Stomach (tissue), 4 donors: ENCODE results near the gene CEP57.

Experiments
- POLR2A ChIP-seq, 4 donors: fragments of 450-650 bp; IDR thresholded peaks; one replicate each; pipeline ENCODE4 v1.6.1; 2016; ENCODE audit warnings: antibody characterized with exemption in 4 of 4, control low read depth in 2 of 4, mild to moderate bottlenecking in 1 of 4, moderate library complexity in 1 of 4
- POLR2AphosphoS5 ChIP-seq, 3 donors: sonication (generic); formaldehyde crosslinking; IDR thresholded peaks; one replicate each; pipeline ENCODE4 v1.6.1; 2016; ENCODE audit warnings: antibody characterized with exemption in 3 of 3
- TF ChIP-seq, protein P1 (sequence below), 7 experiments: fragments of 450-650 bp in 4 of 7; fragments of 200-600 bp in 3 of 7; sonication (generic) in 3 of 7; IDR thresholded peaks; one replicate each; pipeline ENCODE4 v1.5.1; 2016 to 2019; ENCODE audit warnings: antibody characterized with exemption in 7 of 7, control low read depth in 2 of 7, mild to moderate bottlenecking in 1 of 7

DNA sequence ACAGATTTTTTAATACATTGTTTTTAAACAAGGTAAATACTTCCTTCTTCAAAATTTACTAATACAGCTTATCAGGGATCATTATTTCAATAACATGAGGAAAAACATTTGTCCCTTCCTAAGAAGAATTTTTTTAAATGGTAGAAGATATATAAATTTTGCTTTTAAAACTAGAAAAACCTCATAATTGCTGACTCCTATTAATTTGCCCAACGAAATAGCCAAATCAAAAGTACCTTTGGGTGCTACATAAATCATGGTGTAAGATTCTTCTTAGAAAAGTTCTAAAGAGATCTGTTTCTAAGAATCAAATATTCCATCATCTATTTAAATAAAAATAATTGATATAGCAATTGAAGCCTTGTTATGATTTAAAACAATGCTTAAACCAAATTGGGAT is 54.9 kb downstream of the CEP57 start:
- TF ChIP-seq POLR2A (IDR thresholded peaks at IDR 0.05) (no peak), POLR2AphosphoS5 (IDR thresholded peaks at IDR 0.05) (no peak)
- TF ChIP-seq, protein P1, sequence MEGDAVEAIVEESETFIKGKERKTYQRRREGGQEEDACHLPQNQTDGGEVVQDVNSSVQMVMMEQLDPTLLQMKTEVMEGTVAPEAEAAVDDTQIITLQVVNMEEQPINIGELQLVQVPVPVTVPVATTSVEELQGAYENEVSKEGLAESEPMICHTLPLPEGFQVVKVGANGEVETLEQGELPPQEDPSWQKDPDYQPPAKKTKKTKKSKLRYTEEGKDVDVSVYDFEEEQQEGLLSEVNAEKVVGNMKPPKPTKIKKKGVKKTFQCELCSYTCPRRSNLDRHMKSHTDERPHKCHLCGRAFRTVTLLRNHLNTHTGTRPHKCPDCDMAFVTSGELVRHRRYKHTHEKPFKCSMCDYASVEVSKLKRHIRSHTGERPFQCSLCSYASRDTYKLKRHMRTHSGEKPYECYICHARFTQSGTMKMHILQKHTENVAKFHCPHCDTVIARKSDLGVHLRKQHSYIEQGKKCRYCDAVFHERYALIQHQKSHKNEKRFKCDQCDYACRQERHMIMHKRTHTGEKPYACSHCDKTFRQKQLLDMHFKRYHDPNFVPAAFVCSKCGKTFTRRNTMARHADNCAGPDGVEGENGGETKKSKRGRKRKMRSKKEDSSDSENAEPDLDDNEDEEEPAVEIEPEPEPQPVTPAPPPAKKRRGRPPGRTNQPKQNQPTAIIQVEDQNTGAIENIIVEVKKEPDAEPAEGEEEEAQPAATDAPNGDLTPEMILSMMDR (IDR thresholded peaks at IDR 0.05): no peak
